ENCODE results near the gene NLN. TPM values are rescaled to one million over a fixed set of nuclear protein-coding genes. Genes with fewer than 3 reads are reported as not detected.

The NLN gene
- total and polyA plus RNA-seq, 2 donors (not counting 1 experiment from before 2014, with no cell fraction given) = 29.2 to 33.7 TPM

GRCh38 chr5:65739162-65739561, 17.2 kb downstream of the NLN start:
- peaks cover 9% of the 10 kb centered on the region for H3K79me2 ChIP-seq (ENCODE audit: control insufficient read depth, insufficient read depth, low read length)
- no peak overlapping the region for H3K27ac ChIP-seq (ENCODE audit: insufficient read depth, low read length)
- H3K4me1 ChIP-seq (ENCODE audit: control insufficient read depth, extremely low read depth, insufficient read depth, low read length) = no peaks in the 10 kb centered on the region
- no peak for DNase-seq (ENCODE audit: low read depth in 2 of 2)
- TF ChIP-seq CTCF (conservative IDR thresholded peaks at IDR 0.05 in 1 of 2, IDR thresholded peaks at IDR 0.05 in 1 of 2; ENCODE audit: low read depth in 1 of 2, low read length in 2 of 2) = no peak
- TF ChIP-seq EZH2 (IDR thresholded peaks at IDR 0.05; ENCODE audit: low read length, missing control alignments) = no peak
- H3K27me3 ChIP-seq (ENCODE audit: control insufficient read depth, insufficient read depth, low read length) = no peaks in the 10 kb centered on the region
- H3K9ac ChIP-seq (ENCODE audit: insufficient read depth, low read length) = no peak overlapping the region
- no peak overlapping the region for H3K4me2 ChIP-seq (ENCODE audit: extremely low read depth, insufficient read depth, low read length)
- no peaks in the 10 kb centered on the region for H3K36me3 ChIP-seq (ENCODE audit: control insufficient read depth, insufficient read depth, low read length)
- no peak overlapping the region for H3K4me3 ChIP-seq (replicated peaks in 1 of 4; ENCODE audit: control extremely low read depth in 1 of 4, insufficient read depth in 1 of 4, low read depth in 3 of 4, low read length in 4 of 4)
- H2AFZ ChIP-seq (ENCODE audit: low read length) = no peak overlapping the region
- no peaks in the 10 kb centered on the region for H4K20me1 ChIP-seq (ENCODE audit: control insufficient read depth, extremely low read depth, insufficient read depth, low read length)
- H3K9me3 ChIP-seq (ENCODE audit: control insufficient read depth, insufficient read depth, low read depth, low read length) = no peaks in the 10 kb centered on the region

- peak overlapping the region; percentile 22 for H3K27ac ChIP-seq (ENCODE audit: insufficient read depth, low read length)
- no peak overlapping the region for H3K4me3 ChIP-seq (replicated peaks in 1 of 4; ENCODE audit: control extremely low read depth in 1 of 4, insufficient read depth in 1 of 4, low read depth in 3 of 4, low read length in 4 of 4)
- no peak overlapping the region for H3K9ac ChIP-seq (ENCODE audit: insufficient read depth, low read length)
- peak overlapping the region; percentile 30 for H3K4me2 ChIP-seq (ENCODE audit: extremely low read depth, insufficient read depth, low read length)
- H3K79me2 ChIP-seq (ENCODE audit: control insufficient read depth, insufficient read depth, low read length) = peaks cover 12% of the 10 kb centered on the region
- no peak overlapping the region for H2AFZ ChIP-seq (ENCODE audit: low read length)
- H3K9me3 ChIP-seq (ENCODE audit: control insufficient read depth, insufficient read depth, low read depth, low read length) = no peaks in the 10 kb centered on the region
- no peaks in the 10 kb centered on the region for H3K4me1 ChIP-seq (ENCODE audit: control insufficient read depth, extremely low read depth, insufficient read depth, low read length)
- peak; percentile 83 to 88 for DNase-seq (ENCODE audit: low read depth in 2 of 2)
- no peaks in the 10 kb centered on the region for H3K36me3 ChIP-seq (ENCODE audit: control insufficient read depth, insufficient read depth, low read length)
- no peaks in the 10 kb centered on the region for H4K20me1 ChIP-seq (ENCODE audit: control insufficient read depth, extremely low read depth, insufficient read depth, low read length)
- TF ChIP-seq CTCF (conservative IDR thresholded peaks at IDR 0.05 in 1 of 2, IDR thresholded peaks at IDR 0.05 in 1 of 2; ENCODE audit: low read depth in 1 of 2, low read length in 2 of 2) = peak; percentile 81 to 83
- no peak for TF ChIP-seq EZH2 (IDR thresholded peaks at IDR 0.05; ENCODE audit: low read length, missing control alignments)
- no peaks in the 10 kb centered on the region for H3K27me3 ChIP-seq (ENCODE audit: control insufficient read depth, insufficient read depth, low read length)
Observed at GRCh38 chr5:65742565-65743231, 20.7 kb downstream of the NLN start.

- no peak overlapping the region for H3K9ac ChIP-seq (ENCODE audit: insufficient read depth, low read length)
- TF ChIP-seq CTCF (conservative IDR thresholded peaks at IDR 0.05 in 1 of 2, IDR thresholded peaks at IDR 0.05 in 1 of 2; ENCODE audit: low read depth in 1 of 2, low read length in 2 of 2) (no peak), EZH2 (IDR thresholded peaks at IDR 0.05; ENCODE audit: low read length, missing control alignments) (no peak)
- H3K4me1 ChIP-seq (ENCODE audit: control insufficient read depth, extremely low read depth, insufficient read depth, low read length) = no peaks in the 10 kb centered on the region
- H3K36me3 ChIP-seq (ENCODE audit: control insufficient read depth, insufficient read depth, low read length) = no peaks in the 10 kb centered on the region
- H3K27ac ChIP-seq (ENCODE audit: insufficient read depth, low read length) = no peak overlapping the region
- peaks cover 2% of the 10 kb centered on the region for H3K79me2 ChIP-seq (ENCODE audit: control insufficient read depth, insufficient read depth, low read length)
- no peak for DNase-seq (ENCODE audit: low read depth in 2 of 2)
- H3K4me2 ChIP-seq (ENCODE audit: extremely low read depth, insufficient read depth, low read length) = no peak overlapping the region
- no peak overlapping the region for H2AFZ ChIP-seq (ENCODE audit: low read length)
- H3K4me3 ChIP-seq (replicated peaks in 1 of 4; ENCODE audit: control extremely low read depth in 1 of 4, insufficient read depth in 1 of 4, low read depth in 3 of 4, low read length in 4 of 4) = no peak overlapping the region
- H3K27me3 ChIP-seq (ENCODE audit: control insufficient read depth, insufficient read depth, low read length) = no peaks in the 10 kb centered on the region
- H3K9me3 ChIP-seq (ENCODE audit: control insufficient read depth, insufficient read depth, low read depth, low read length) = no peaks in the 10 kb centered on the region
- H4K20me1 ChIP-seq (ENCODE audit: control insufficient read depth, extremely low read depth, insufficient read depth, low read length) = no peaks in the 10 kb centered on the region
Observed at GRCh38 chr5:65749221-65749844, 27.3 kb downstream of the NLN start.

Data from fibroblast of lung (primary cell).